GM10266 (cell line): ENCODE measurements around the gene KDM4B.

Source experiments
- DNase-seq: peaks from one replicate; pipeline ENCODE4 v3.0.0; 2012; ENCODE audit errors: extremely low spot score
- CTCF ChIP-seq: IDR thresholded peaks from 2 replicates; pipeline ENCODE4 v1.5.1; 2012; ENCODE audit warnings: mild to moderate bottlenecking, low read depth; ENCODE audit not compliant: control insufficient read depth, insufficient read depth; ENCODE audit errors: missing control alignments

KDM4B gene

GRCh38 chr19:5095568-5095850 is 126.6 kb downstream of the KDM4B start:
- no peak for TF ChIP-seq CTCF
- DNase-seq = no peak

GRCh38 chr19:5096536-5096935 is 127.6 kb downstream of the KDM4B start:
- DNase-seq = no peak
- no peak for TF ChIP-seq CTCF

GRCh38 chr19:5097331-5097930 is 128.5 kb downstream of the KDM4B start:
- DNase-seq = no peak
- TF ChIP-seq CTCF = no peak

GRCh38 chr19:5097959-5098623 is 129.2 kb downstream of the KDM4B start:
- DNase-seq = no peak
- TF ChIP-seq CTCF = no peak

- TF ChIP-seq CTCF = no peak
- no peak for DNase-seq
Observed at GRCh38 chr19:5098646-5099045, 129.7 kb downstream of the KDM4B start.

GRCh38 chr19:5099701-5100221 is 130.8 kb downstream of the KDM4B start:
- no peak for TF ChIP-seq CTCF
- DNase-seq = no peak

- TF ChIP-seq CTCF = no peak
- no peak for DNase-seq
Observed at GRCh38 chr19:5101871-5102270, 133.0 kb downstream of the KDM4B start.
